Natural killer cell (primary cell): ENCODE data around the gene MCF2L. TPM values are rescaled to one million over a fixed set of nuclear protein-coding genes. Genes with fewer than 3 reads are reported as not detected.
A peak's percentile ranks its signal among the peaks of the same experiment; 100 is the strongest.
"Not testable (repeated sequence)": the region's sequence is repeated elsewhere in the genome, so short reads cannot be mapped to it uniquely, and the experiment has no call there.

Experiments
- ATAC-seq, 3 donors: fragments of 150-1000 bp in 2 of 3; fragments of 200-7000 bp in 1 of 3; cut with Tn5 transposase; 1 replicate in 1 of 3; 2 replicates in 2 of 3; pipeline ENCODE4 v1.10.0; 2021; ENCODE audit warnings: mild to moderate bottlenecking in 2 of 3, moderate library complexity in 2 of 3
- DNase-seq, 2 donors: peaks; one replicate each; pipeline versions ENCODE4 v3.0.0 to v3.0.0-alpha.2; 2013 to 2021; ENCODE audit warnings: mixed read lengths in 1 of 2
- H3K27ac ChIP-seq: one replicate; pipeline ENCODE4 v1.5.1; 2013; ENCODE audit warnings: mild to moderate bottlenecking, low read length
- H3K27me3 ChIP-seq: one replicate; pipeline ENCODE4 v1.6.1; 2013; ENCODE audit warnings: low read length; ENCODE audit not compliant: control insufficient read depth, insufficient read depth
- H3K36me3 ChIP-seq: one replicate; pipeline ENCODE4 v1.6.1; 2013; ENCODE audit warnings: low read length; ENCODE audit not compliant: control insufficient read depth, insufficient read depth
- H3K4me1 ChIP-seq: one replicate; pipeline ENCODE4 v1.6.1; 2013; ENCODE audit warnings: low read length; ENCODE audit not compliant: control insufficient read depth, insufficient read depth
- H3K4me3 ChIP-seq: one replicate; pipeline ENCODE4 v1.5.1; 2013; ENCODE audit warnings: low read length
- H3K9me3 ChIP-seq: one replicate; pipeline ENCODE4 v1.6.1; 2013; ENCODE audit warnings: low read length; ENCODE audit not compliant: control insufficient read depth, insufficient read depth
- H3K27ac Mint-ChIP-seq, 2 donors: one replicate each; pipeline ENCODE4 v1.8.0; 2022; ENCODE audit warnings: mild to moderate bottlenecking in 2 of 2, mixed read lengths in 2 of 2, moderate library complexity in 1 of 2
- H3K27me3 Mint-ChIP-seq, 2 donors: one replicate each; pipeline ENCODE4 v1.8.0; 2022; ENCODE audit warnings: low read depth in 2 of 2, mixed read lengths in 2 of 2
- H3K36me3 Mint-ChIP-seq: one replicate; pipeline ENCODE4 v1.8.0; 2022; ENCODE audit warnings: mixed read lengths
- H3K4me1 Mint-ChIP-seq, 2 donors: one replicate each; pipeline ENCODE4 v1.8.0; 2022; ENCODE audit warnings: mixed read lengths in 2 of 2
- H3K4me3 Mint-ChIP-seq: one replicate; pipeline ENCODE4 v1.8.0; 2022; ENCODE audit warnings: mild to moderate bottlenecking, moderate library complexity, mixed read lengths
- H3K9me3 Mint-ChIP-seq, 2 donors: one replicate each; pipeline ENCODE4 v1.8.0; 2022; ENCODE audit warnings: mixed read lengths in 2 of 2
- CTCF ChIP-seq: fragments of 200-600 bp; IDR thresholded peaks from one replicate; pipeline ENCODE4 v1.8.0; 2022; ENCODE audit warnings: antibody characterized with exemption
- WGBS: methylation state at CpG from one replicate; pipeline ENCODE4 v1.1.7; 2013; ENCODE audit warnings: missing lambda C conversion rate; ENCODE audit not compliant: insufficient coverage; 5-methylcytosine and 5-hydroxymethylcytosine counted together
- intact Hi-C: fragments of 100-400 bp; cut with micrococcal nuclease; formaldehyde crosslinking; loops from one replicate; pipeline ENCODE4 v1.14.2; 2022
- total RNA-seq, 4 donors: library from RNA; stranded (reverse); fragments of 120-200 nt in 1 of 4; gene quantifications; one replicate each; pipeline versions ENCODE4 v1.2.3 to v1.2.4, GENCODE V29; 2013 to 2022

Gene MCF2L
- total RNA-seq, 3 donors from 2014 or later (not counting 1 experiment from before 2014, with no cell fraction given) = 1.7 to 3.0 (median 3.0) TPM

DNA sequence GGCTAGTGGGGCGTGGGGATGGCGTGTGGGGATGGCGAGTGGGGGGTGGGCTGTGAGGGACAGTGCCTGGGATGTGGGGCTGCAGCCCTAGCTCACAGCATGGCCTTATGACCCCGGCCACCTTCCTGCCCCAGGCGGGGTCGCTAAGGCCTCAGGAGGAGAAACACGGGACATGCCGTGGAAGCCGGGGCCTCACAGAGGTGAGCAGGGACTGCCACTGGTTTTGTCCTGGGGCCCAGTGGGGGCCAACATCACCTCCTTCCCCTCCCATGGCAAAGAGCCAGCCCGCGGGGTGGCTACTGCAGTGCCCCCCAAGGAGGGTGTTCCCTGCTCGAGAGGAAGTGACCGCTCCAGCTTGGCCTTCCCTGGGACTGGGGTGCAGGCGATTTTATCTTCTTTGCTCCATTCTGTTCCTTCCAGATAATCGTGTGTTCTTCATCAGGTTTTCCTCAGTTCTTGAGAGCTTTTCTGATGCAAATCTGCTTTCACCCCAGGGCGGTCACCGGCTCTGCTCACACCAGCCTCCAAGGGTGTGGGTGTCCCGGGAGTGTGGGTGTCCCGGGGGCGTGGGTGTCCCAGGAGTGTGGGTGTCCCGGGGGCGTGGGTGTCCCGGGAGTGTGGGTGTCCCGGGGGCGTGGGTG is 137.8 kb downstream of the MCF2L start:
- no peaks in the 10 kb centered on the region for H3K4me1 Mint-ChIP-seq
- no peak overlapping the region for H3K4me3 Mint-ChIP-seq
- Histone ChIP-seq H3K4me3 (no peak overlapping the region), H3K9me3 (no peaks in the 10 kb centered on the region), H3K4me1 (peaks cover 12% of the 10 kb centered on the region), H3K27me3 (peaks cover 9% of the 10 kb centered on the region), H3K36me3 (no peaks in the 10 kb centered on the region), H3K27ac (no peak overlapping the region)
- no peaks in the 10 kb centered on the region for H3K36me3 Mint-ChIP-seq
- intact Hi-C loops = no loop called here
- no peaks in the 10 kb centered on the region for H3K27me3 Mint-ChIP-seq
- ATAC-seq (no peak), DNase-seq (no peak)
- no peak overlapping the region for H3K27ac Mint-ChIP-seq
- TF ChIP-seq CTCF = no peak
- no peaks in the 10 kb centered on the region for H3K9me3 Mint-ChIP-seq
- 64% methylated on average over 17 of the region's 25 CpGs for WGBS

DNA sequence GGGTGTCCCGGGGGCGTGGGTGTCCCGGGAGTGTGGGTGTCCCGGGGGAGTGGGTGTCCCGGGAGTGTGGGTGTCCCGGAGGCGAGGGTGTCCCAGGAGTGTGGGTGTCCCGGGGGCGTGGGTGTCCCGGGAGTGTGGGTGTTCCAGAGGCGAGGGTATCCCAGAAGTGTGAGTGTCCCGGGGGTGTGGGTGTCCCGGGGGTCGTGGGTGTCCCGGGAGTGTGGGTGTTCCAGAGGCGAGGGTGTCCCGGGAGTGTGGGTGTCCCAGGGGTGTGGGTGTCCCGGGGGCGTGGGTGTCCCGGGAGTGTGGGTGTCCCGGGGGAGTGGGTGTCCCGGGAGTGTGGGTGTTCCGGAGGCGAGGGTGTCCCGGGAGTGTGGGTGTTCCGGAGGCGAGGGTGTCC is 139.5 kb downstream of the MCF2L start:
- H3K27me3 ChIP-seq = peaks cover 10% of the 10 kb centered on the region
- H3K4me3 ChIP-seq, intact Hi-C loops, H3K9me3 ChIP-seq, H3K27ac Mint-ChIP-seq, H3K9me3 Mint-ChIP-seq, H3K4me1 Mint-ChIP-seq, H3K36me3 Mint-ChIP-seq, H3K36me3 ChIP-seq, DNase-seq, H3K27me3 Mint-ChIP-seq, ATAC-seq, H3K4me3 Mint-ChIP-seq, H3K27ac ChIP-seq: not testable (repeated sequence)
- WGBS = 96% methylated on average over 23 of the region's 27 CpGs
- H3K4me1 ChIP-seq = peaks cover 12% of the 10 kb centered on the region

GRCh38 chr13:113109151-113110047 is 140.4 kb downstream of the MCF2L start:
- no peaks in the 10 kb centered on the region for H3K36me3 Mint-ChIP-seq
- Histone ChIP-seq H3K4me3 (no peak overlapping the region), H3K9me3 (no peaks in the 10 kb centered on the region), H3K27ac (no peak overlapping the region), H3K4me1 (peaks cover 12% of the 10 kb centered on the region), H3K36me3 (no peaks in the 10 kb centered on the region), H3K27me3 (peaks cover 10% of the 10 kb centered on the region)
- no peak for DNase-seq
- peak overlapping the region; percentile 62 for H3K4me3 Mint-ChIP-seq
- intact Hi-C loops = no loop called here
- WGBS = 37% methylated on average over 73 of the region's 73 CpGs
- no peak overlapping the region for H3K27ac Mint-ChIP-seq
- no peaks in the 10 kb centered on the region for H3K27me3 Mint-ChIP-seq
- peak in 1 of 3 donors; percentile 27 for ATAC-seq
- TF ChIP-seq CTCF = no peak
- no peaks in the 10 kb centered on the region for H3K9me3 Mint-ChIP-seq
- no peaks in the 10 kb centered on the region for H3K4me1 Mint-ChIP-seq
